HepG2 (cell line): ENCODE results near the gene ANKHD1. TPM values are rescaled to one million over a fixed set of nuclear protein-coding genes. Genes with fewer than 3 reads are reported as not detected.

ENCODE experiments used
- ATAC-seq: fragments of 200-7000 bp; cut with Tn5 transposase; 3 replicates; pipeline ENCODE4 v1.9.1; 2020; ENCODE audit warnings: mild to moderate bottlenecking, moderate library complexity
- BruUV-seq: library from RNA; stranded (reverse); fragments of 400-500 nt; replicated peaks from 2 replicates; lab custom pipeline; 2021; lab: Mats Ljungman, UMichigan
- CTCF ChIA-PET: fragments of 300-600 bp; formaldehyde crosslinking; extraction: SDS; loops from one replicate; lab custom pipeline; 2021; ENCODE audit warnings: low total read pairs, inconsistent platforms, low intra/inter-chr PET ratio; lab: Yijun Ruan, JAX
- POLR2A ChIA-PET: fragments of 350-600 bp; sonication (Branson Sonifier 250); formaldehyde crosslinking; loops from one replicate; lab custom pipeline; 2020; ENCODE audit warnings: antibody characterized with exemption, inconsistent platforms; lab: Yijun Ruan, JAX
- DNase-seq: peaks from one replicate; pipeline ENCODE4 v3.0.0-alpha.2; 2015; ENCODE audit warnings: low spot score
- FAIRE-seq: peaks from 3 replicates; lab custom pipeline; 2011; peaks lifted over from hg19 to GRCh38; lab: Jason Lieb, UNC
- H2AFZ ChIP-seq: one replicate; pipeline ENCODE4 v1.6.1; 2011; ENCODE audit warnings: low read length, inconsistent platforms
- H3K27ac ChIP-seq: fragments of 300-600 bp; 3 replicates; pipeline ENCODE4 v1.8.0; 2011; ENCODE audit warnings: mixed run types, mild to moderate bottlenecking, mixed read lengths, low read length, inconsistent platforms; ENCODE audit not compliant: insufficient read depth; ENCODE audit errors: extremely low read length
- H3K27me3 ChIP-seq, 2 experiments: fragments of 200-600 bp in 1 of 2; 2 replicates in 1 of 2; 3 replicates in 1 of 2; pipeline versions ENCODE4 v1.6.0 to v1.8.0; 2011; ENCODE audit warnings: low read length in 2 of 2, mild to moderate bottlenecking in 2 of 2, moderate library complexity in 2 of 2, inconsistent platforms in 1 of 2; ENCODE audit not compliant: insufficient read depth in 2 of 2, control insufficient read depth in 1 of 2
- H3K36me3 ChIP-seq, 2 experiments: fragments of 200-600 bp in 1 of 2; replicated peaks in 1 of 2; 2 replicates in 1 of 2; 3 replicates in 1 of 2; pipeline versions ENCODE4 v1.5.1 to v1.8.0; 2011; ENCODE audit warnings: low read length in 2 of 2, inconsistent platforms in 1 of 2; ENCODE audit not compliant: insufficient read depth in 2 of 2, control insufficient read depth in 1 of 2
- H3K4me1 ChIP-seq: 2 replicates; pipeline ENCODE4 v1.5.1; 2012; ENCODE audit warnings: low read length, inconsistent platforms; ENCODE audit not compliant: insufficient read depth
- H3K4me2 ChIP-seq: 2 replicates; pipeline ENCODE4 v1.6.0; 2011; ENCODE audit warnings: low read depth, low read length, inconsistent platforms
- H3K4me3 ChIP-seq, 3 experiments: fragments of 200-600 bp in 1 of 3; sonication (generic), shearing (Covaris generic) in 1 of 3; replicated peaks in 1 of 3; 2 replicates each; pipeline ENCODE4 v1.5.1; 2011 to 2016; ENCODE audit warnings: low read length in 3 of 3, inconsistent platforms in 2 of 3, low read depth in 2 of 3, mild to moderate bottlenecking in 2 of 3, control low read depth in 1 of 3, mixed read lengths in 1 of 3; ENCODE audit not compliant: insufficient read depth in 1 of 3
- H3K79me2 ChIP-seq: one replicate; pipeline ENCODE4 v1.6.1; 2011; ENCODE audit warnings: low read length, inconsistent platforms; ENCODE audit not compliant: insufficient read depth
- H3K9ac ChIP-seq: 2 replicates; pipeline ENCODE4 v1.6.0; 2011; ENCODE audit warnings: mild to moderate bottlenecking, low read depth, low read length, inconsistent platforms; ENCODE audit not compliant: insufficient read depth
- H3K9me3 ChIP-seq: 2 replicates; pipeline ENCODE4 v1.5.1; 2012; ENCODE audit warnings: mild to moderate bottlenecking, low read length
- H4K20me1 ChIP-seq: 2 replicates; pipeline ENCODE4 v1.6.0; 2011; ENCODE audit warnings: inconsistent platforms, mild to moderate bottlenecking, low read length, moderate library complexity; ENCODE audit not compliant: insufficient read depth
- E2F5 ChIP-seq: sonication (generic); formaldehyde crosslinking; conservative IDR thresholded peaks from 2 replicates; pipeline ENCODE4 v1.4.0; 2020; ENCODE audit warnings: missing genetic modification reagents
- HMG20A ChIP-seq: IDR thresholded peaks from 2 replicates; pipeline ENCODE4 v1.6.1; 2016; ENCODE audit warnings: borderline replicate concordance
- NFIB ChIP-seq: sonication (generic); formaldehyde crosslinking; IDR thresholded peaks from 2 replicates; pipeline ENCODE4 v1.9.0; 2021; ENCODE audit warnings: missing genetic modification reagents, mild to moderate bottlenecking, borderline replicate concordance
- NR2C2 ChIP-seq: sonication (generic); formaldehyde crosslinking; IDR thresholded peaks from 2 replicates; pipeline ENCODE4 v1.4.0; 2020; ENCODE audit warnings: missing genetic modification reagents, mild to moderate bottlenecking, moderate library complexity, borderline replicate concordance
- PAXIP1 ChIP-seq: sonication (generic); formaldehyde crosslinking; conservative IDR thresholded peaks from 2 replicates; pipeline ENCODE4 v1.4.0; 2020; ENCODE audit warnings: mild to moderate bottlenecking, missing genetic modification reagents, moderate library complexity
- POGZ ChIP-seq: sonication (generic); formaldehyde crosslinking; IDR thresholded peaks from 2 replicates; pipeline ENCODE4 v1.4.0; 2020; ENCODE audit warnings: mild to moderate bottlenecking, missing genetic modification reagents
- SMC3 ChIP-seq: IDR thresholded peaks from 2 replicates; pipeline ENCODE4 v1.6.1; 2011; ENCODE audit warnings: low read length, improper control_type of control experiment
- THAP9 ChIP-seq: sonication (generic); formaldehyde crosslinking; IDR thresholded peaks from 2 replicates; pipeline ENCODE4; 2020; ENCODE audit warnings: missing genetic modification reagents, mild to moderate bottlenecking, borderline replicate concordance
- ZNF12 ChIP-seq: sonication (generic); formaldehyde crosslinking; IDR thresholded peaks from 2 replicates; pipeline ENCODE4 v1.5.0; 2020; ENCODE audit warnings: missing genetic modification reagents
- ZNF24 ChIP-seq: fragments of 450-650 bp; IDR thresholded peaks from 2 replicates; pipeline ENCODE4 v1.6.1; 2017; ENCODE audit warnings: antibody characterized with exemption, mild to moderate bottlenecking
- ZNF883 ChIP-seq: sonication (generic); formaldehyde crosslinking; IDR thresholded peaks from 2 replicates; pipeline ENCODE4 v1.5.1; 2020; ENCODE audit warnings: mild to moderate bottlenecking, missing genetic modification reagents; ENCODE audit errors: not compliant biosample characterization
- WGBS: methylation state at CpG from one replicate; pipeline ENCODE4 v1.1.6; 2017; ENCODE audit warnings: low lambda C conversion rate; 5-methylcytosine and 5-hydroxymethylcytosine counted together
- in situ Hi-C: cut with HindIII; loops from 2 replicates; pipeline ENCODE4 v1.10.0; 2017; ENCODE audit warnings: low pct_unique_long_range_greater_than_20kb; ENCODE audit not compliant: extremely low pct_ligation_motif_present
- intact Hi-C: fragments of 100-400 bp; cut with micrococcal nuclease; formaldehyde crosslinking; loops from one replicate; pipeline ENCODE4 v1.10.0; 2022; ENCODE audit not compliant: unreplicated experiment
- polyA plus RNA-seq, 8 experiments: library from polyadenylated mRNA; depleted of rRNA in 3 of 8; stranded (reverse) in 7 of 8; unstranded in 1 of 8; fragments of >200 nt; fragmentation: Illumina TruSeq in 4 of 8; extraction: Trizol in 4 of 8; gene quantifications; 2 replicates each; pipeline versions ENCODE4 v1.2.1 to v1.2.3, GENCODE V29; 2011 to 2016; ENCODE audit warnings: low read depth in 4 of 8, missing spikeins in 1 of 8, mixed read lengths in 1 of 8; ENCODE audit not compliant: insufficient read depth in 1 of 8
- total RNA-seq, 5 experiments: library from RNA; depleted of rRNA; stranded (reverse); fragments of >200 nt; fragmentation: Illumina TruSeq; extraction: Trizol; gene quantifications; 2 replicates each; pipeline ENCODE4 v1.2.3, GENCODE V29; 2016; ENCODE audit warnings: low read depth in 1 of 5

ANKHD1 gene
- total and polyA plus RNA-seq, 2 of the 13 experiments (the other 11 are each of a cell fraction or from before 2014, with no cell fraction given): 69.9 to 82.0 TPM

- no peaks in the 10 kb centered on the region for H3K79me2 ChIP-seq
- H3K4me2 ChIP-seq: no peak overlapping the region
- no TSS peak for BruUV-seq
- no peaks in the 10 kb centered on the region for H3K9me3 ChIP-seq
- in situ Hi-C loops (no loop called here), intact Hi-C loops (no loop called here)
- FAIRE-seq (no peak), DNase-seq (no peak), ATAC-seq (no peak)
- H3K9ac ChIP-seq: no peak overlapping the region
- no peaks in the 10 kb centered on the region for H3K27me3 ChIP-seq
- H3K36me3 ChIP-seq: peaks cover 6 to 57% of the 10 kb centered on the region in 2 experiments
- no peak for TF ChIP-seq ZNF24
- no peak for TF ChIP-seq NR2C2 (CRISPR knock-in tag)
- 0 out of 2 replicates have a peak, but pooled peaks have one; percentile 21 for TF ChIP-seq PAXIP1
- H2AFZ ChIP-seq: no peak overlapping the region
- POLR2A ChIA-PET: no interaction called here
- no peaks in the 10 kb centered on the region for H4K20me1 ChIP-seq
- H3K4me1 ChIP-seq: peaks cover 8% of the 10 kb centered on the region
- no peak overlapping the region for H3K4me3 ChIP-seq
- WGBS: 90% methylated on average over 2 of the region's 2 CpGs
- H3K27ac ChIP-seq: no peak overlapping the region
- CTCF ChIA-PET: no interaction called here
These were observed 111.5 kb downstream of the ANKHD1 start for GRCh38 chr5:140513124-140513523.

GRCh38 chr5:140524003-140524402 lies 122.4 kb downstream of the ANKHD1 start:
- 96% methylated on average over 2 of the region's 2 CpGs for WGBS
- POLR2A ChIA-PET: no interaction called here
- H3K27ac ChIP-seq: no peak overlapping the region
- no peaks in the 10 kb centered on the region for H3K9me3 ChIP-seq
- H3K4me3 ChIP-seq: no peak overlapping the region
- H3K4me1 ChIP-seq: no peaks in the 10 kb centered on the region
- intact Hi-C loops: no loop called here
- no peak overlapping the region for H3K9ac ChIP-seq
- H3K27me3 ChIP-seq: no peaks in the 10 kb centered on the region
- H3K36me3 ChIP-seq: peaks cover 16 to 51% of the 10 kb centered on the region in 2 experiments
- no TSS peak for BruUV-seq
- ATAC-seq (no peak), FAIRE-seq (no peak), DNase-seq (no peak)
- in situ Hi-C loops: no loop called here
- no peaks in the 10 kb centered on the region for H3K79me2 ChIP-seq
- no peak overlapping the region for H2AFZ ChIP-seq
- no peaks in the 10 kb centered on the region for H4K20me1 ChIP-seq
- CTCF ChIA-PET: no interaction called here
- no peak overlapping the region for H3K4me2 ChIP-seq
- TF ChIP-seq POGZ (no peak), SMC3 (no peak), NFIB (CRISPR knock-in tag) (no peak), THAP9 (no peak), ZNF883 (CRISPR knock-in tag) (no peak), ZNF12 (CRISPR knock-in tag) (no peak), HMG20A (CRISPR knock-in tag) (no peak), E2F5 (no peak)
